Measurements from ENCODE around the gene POGLUT3. TPM values are rescaled to one million over a fixed set of nuclear protein-coding genes. Genes with fewer than 3 reads are reported as not detected.

Gene POGLUT3
- total and polyA plus RNA-seq, 4 donors = 23.4 to 49.0 (median 39.1) TPM

DNA sequence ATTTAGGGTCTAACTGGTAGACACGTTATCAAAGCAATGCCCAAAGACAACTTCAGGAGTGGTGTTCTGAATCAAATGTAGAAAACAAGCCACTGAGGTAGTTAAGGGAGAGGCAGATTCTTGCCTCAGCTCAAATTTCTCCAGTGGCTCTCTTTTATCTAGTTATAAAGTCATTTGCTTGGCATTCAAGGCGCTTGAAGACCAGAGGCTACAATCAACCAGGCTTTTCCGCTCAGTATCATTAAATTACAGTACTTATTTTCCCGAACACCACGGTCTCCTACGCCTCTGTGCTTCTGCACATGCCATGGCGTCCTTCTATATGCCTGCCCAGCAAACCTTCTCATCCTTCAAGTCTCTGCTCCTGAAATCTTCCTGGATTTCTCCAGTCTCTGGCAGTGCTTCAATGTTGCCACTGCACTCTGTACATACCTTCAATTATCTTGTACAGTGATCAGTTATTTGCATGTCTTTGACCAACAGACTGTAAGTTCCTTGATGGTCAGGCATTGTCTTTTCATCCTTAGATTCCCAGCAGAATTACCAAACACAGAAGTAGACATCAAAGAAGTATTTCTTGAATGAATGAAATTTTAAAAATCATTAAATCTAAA, 1.4 kb downstream of the POGLUT3 start:
- Histone ChIP-seq H3K27me3 (ENCODE audit: control insufficient read depth in 1 of 2, insufficient read depth in 2 of 2, low read length in 1 of 2) (no peaks in the 10 kb centered on the region), H3K4me1 (ENCODE audit: control insufficient read depth in 1 of 2, insufficient read depth in 2 of 2, low read length in 2 of 2) (peaks cover 0 to 2% of the 10 kb centered on the region in 2 donors), H3K36me3 (ENCODE audit: control insufficient read depth in 1 of 2, insufficient read depth in 2 of 2, low read length in 1 of 2) (no peaks in the 10 kb centered on the region), H3K9me3 (ENCODE audit: control insufficient read depth, low read length) (no peaks in the 10 kb centered on the region), H3K4me3 (ENCODE audit: low read length in 2 of 2) (no peak overlapping the region), H3K27ac (ENCODE audit: low read depth in 1 of 2, low read length in 2 of 2) (peak overlapping the region; percentile 90 to 93)
- ATAC-seq (ENCODE audit: low FRiP score) (no peak), DNase-seq (no peak)
- intact Hi-C loops (cut with DNase I) = loop anchor here (2.0 to 10.0 kb wide), 4 partner anchors 30 to 272 kb away; partner anchors contain the start of genes ATM (in 1 of the 2), C11orf65 (in 1 of the 2), EXPH5 (in 1 of the 2) and NPAT (in 1 of the 2)
- 69 to 78% methylated on average over 7 of the region's 7 CpGs for WGBS, 2 donors

DNA sequence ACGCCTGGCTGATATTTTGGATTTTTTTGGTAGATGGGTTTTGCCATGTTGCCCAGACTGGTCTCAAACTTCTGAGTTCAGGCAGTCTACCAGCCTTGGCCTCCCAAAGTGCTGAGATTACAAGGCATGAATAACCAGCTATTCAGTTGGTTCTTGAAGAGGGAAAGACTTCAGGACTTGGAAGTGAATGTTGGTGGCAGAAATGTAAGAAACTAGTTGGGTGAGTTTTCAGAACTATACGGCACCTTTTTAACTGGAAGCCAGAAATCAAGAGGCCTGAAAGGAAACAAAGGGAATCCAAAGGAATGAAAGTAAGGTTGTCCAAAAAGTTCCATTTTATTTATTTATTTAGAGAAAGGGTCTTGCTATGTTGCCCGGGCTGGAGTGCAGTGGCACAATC, 2.9 kb downstream of the POGLUT3 start:
- Histone ChIP-seq H3K27me3 (ENCODE audit: control insufficient read depth in 1 of 2, insufficient read depth in 2 of 2, low read length in 1 of 2) (no peaks in the 10 kb centered on the region), H3K27ac (ENCODE audit: low read depth in 1 of 2, low read length in 2 of 2) (no peak overlapping the region), H3K4me3 (ENCODE audit: low read length in 2 of 2) (no peak overlapping the region), H3K9me3 (ENCODE audit: control insufficient read depth, low read length) (no peaks in the 10 kb centered on the region), H3K36me3 (ENCODE audit: control insufficient read depth in 1 of 2, insufficient read depth in 2 of 2, low read length in 1 of 2) (no peaks in the 10 kb centered on the region), H3K4me1 (ENCODE audit: control insufficient read depth in 1 of 2, insufficient read depth in 2 of 2, low read length in 2 of 2) (no peaks in the 10 kb centered on the region)
- WGBS, 2 donors = 96% methylated on average over 3 of the region's 3 CpGs
- ATAC-seq (ENCODE audit: low FRiP score) = no peak
- intact Hi-C loops (cut with DNase I) = loop anchor here in 1 of 2 donors (5.0 to 10.0 kb wide), 3 partner anchors 97 to 271 kb away; partner anchors contain the start of genes ATM, EXPH5 and NPAT
- no peak for DNase-seq

DNA sequence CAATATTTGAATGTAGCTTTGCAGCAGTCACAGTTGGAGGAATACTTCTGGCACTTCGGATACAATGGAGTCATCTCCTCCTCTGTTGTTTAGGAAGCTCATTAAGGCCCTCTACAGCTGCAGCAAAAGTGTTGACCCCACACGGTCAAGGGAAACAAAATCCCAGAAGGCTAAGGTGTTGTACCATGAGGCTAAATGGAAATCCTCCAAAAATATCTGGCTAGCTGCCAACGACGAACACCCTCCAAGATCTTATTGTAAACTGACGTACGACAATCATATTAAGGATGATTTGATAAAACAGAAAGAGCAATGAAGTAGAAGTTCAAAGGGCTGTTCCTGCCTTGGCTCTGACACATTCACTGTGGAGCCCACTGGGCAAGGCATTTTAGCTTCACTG, 4.0 kb downstream of the POGLUT3 start:
- H3K36me3 ChIP-seq (ENCODE audit: control insufficient read depth in 1 of 2, insufficient read depth in 2 of 2, low read length in 1 of 2) = peaks cover 0 to 4% of the 10 kb centered on the region in 2 donors
- H3K9me3 ChIP-seq (ENCODE audit: control insufficient read depth, low read length) = no peaks in the 10 kb centered on the region
- no peaks in the 10 kb centered on the region for H3K27me3 ChIP-seq (ENCODE audit: control insufficient read depth in 1 of 2, insufficient read depth in 2 of 2, low read length in 1 of 2)
- no peaks in the 10 kb centered on the region for H3K4me1 ChIP-seq (ENCODE audit: control insufficient read depth in 1 of 2, insufficient read depth in 2 of 2, low read length in 2 of 2)
- no peak for DNase-seq
- ATAC-seq (ENCODE audit: low FRiP score) = no peak
- H3K4me3 ChIP-seq (ENCODE audit: low read length in 2 of 2) = no peak overlapping the region
- no peak overlapping the region for H3K27ac ChIP-seq (ENCODE audit: low read depth in 1 of 2, low read length in 2 of 2)
- intact Hi-C loops (cut with DNase I) = loop anchor here in 1 of 2 donors (10.0 kb wide), 1 partner anchor 269 kb away; the partner anchor contains the start of genes ATM and NPAT
- 48% methylated on average over 6 of the region's 6 CpGs for WGBS, 2 donors

DNA sequence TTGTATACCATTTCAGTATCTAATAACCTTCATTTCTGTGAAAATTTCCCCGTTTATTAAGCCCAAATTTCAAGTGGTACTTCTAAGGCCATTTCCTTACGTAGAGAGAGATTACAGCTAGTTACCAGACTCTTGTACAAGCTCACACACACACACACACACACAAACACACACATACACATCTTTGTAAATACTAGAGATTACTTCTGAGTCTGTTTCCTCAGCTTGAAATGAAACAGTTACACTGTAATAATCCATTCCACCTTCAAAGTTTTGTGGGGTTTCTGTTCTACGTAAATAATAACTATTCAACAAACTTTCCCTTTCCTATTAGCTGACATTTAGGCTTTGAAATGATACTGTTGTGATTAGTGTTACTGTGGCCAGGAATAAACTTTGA, 6.2 kb downstream of the POGLUT3 start:
- Histone ChIP-seq H3K4me1 (ENCODE audit: control insufficient read depth in 1 of 2, insufficient read depth in 2 of 2, low read length in 2 of 2) (no peaks in the 10 kb centered on the region), H3K36me3 (ENCODE audit: control insufficient read depth in 1 of 2, insufficient read depth in 2 of 2, low read length in 1 of 2) (peaks cover 2 to 6% of the 10 kb centered on the region in 2 donors), H3K4me3 (ENCODE audit: low read length in 2 of 2) (no peak overlapping the region), H3K27me3 (ENCODE audit: control insufficient read depth in 1 of 2, insufficient read depth in 2 of 2, low read length in 1 of 2) (no peaks in the 10 kb centered on the region), H3K27ac (ENCODE audit: low read depth in 1 of 2, low read length in 2 of 2) (no peak overlapping the region), H3K9me3 (ENCODE audit: control insufficient read depth, low read length) (no peaks in the 10 kb centered on the region)
- ATAC-seq (ENCODE audit: low FRiP score) (no peak), DNase-seq (no peak)
- 95 to 97% methylated on average over 3 of the region's 3 CpGs for WGBS, 2 donors
- intact Hi-C loops (cut with DNase I) = loop anchor here in 1 of 2 donors (10.0 kb wide), 1 partner anchor 267 kb away; the partner anchor contains the start of genes ATM and NPAT

DNA sequence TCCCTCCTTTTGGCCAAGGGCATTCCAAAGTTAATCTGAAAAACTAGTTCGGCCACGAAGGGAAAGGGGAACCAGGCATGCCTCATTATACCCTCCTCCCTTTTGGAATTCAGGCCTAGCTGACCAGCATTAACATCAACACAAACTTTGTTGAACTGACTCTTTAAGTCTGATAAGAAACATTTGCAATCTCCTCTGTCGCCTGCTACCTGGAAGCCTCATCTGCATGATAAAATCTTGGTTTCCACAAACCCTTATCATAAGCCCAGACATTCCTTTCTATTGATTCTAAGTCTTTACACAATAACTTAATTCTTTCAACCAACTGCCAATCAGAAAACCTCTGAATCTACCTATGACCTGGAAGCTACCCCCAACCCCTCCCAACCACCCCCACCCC, 11.4 kb downstream of the POGLUT3 start:
- no peaks in the 10 kb centered on the region for H3K27me3 ChIP-seq (ENCODE audit: control insufficient read depth in 1 of 2, insufficient read depth in 2 of 2, low read length in 1 of 2)
- no peaks in the 10 kb centered on the region for H3K4me1 ChIP-seq (ENCODE audit: control insufficient read depth in 1 of 2, insufficient read depth in 2 of 2, low read length in 2 of 2)
- no peak overlapping the region for H3K27ac ChIP-seq (ENCODE audit: low read depth in 1 of 2, low read length in 2 of 2)
- no peaks in the 10 kb centered on the region for H3K9me3 ChIP-seq (ENCODE audit: control insufficient read depth, low read length)
- WGBS, 2 donors = 94 to 96% methylated on average over 3 of the region's 3 CpGs
- ATAC-seq (ENCODE audit: low FRiP score) (no peak), DNase-seq (no peak)
- H3K36me3 ChIP-seq (ENCODE audit: control insufficient read depth in 1 of 2, insufficient read depth in 2 of 2, low read length in 1 of 2) = peaks cover 6 to 12% of the 10 kb centered on the region in 2 donors
- H3K4me3 ChIP-seq (ENCODE audit: low read length in 2 of 2) = no peak overlapping the region
- intact Hi-C loops (cut with DNase I) = no loop called here

DNA sequence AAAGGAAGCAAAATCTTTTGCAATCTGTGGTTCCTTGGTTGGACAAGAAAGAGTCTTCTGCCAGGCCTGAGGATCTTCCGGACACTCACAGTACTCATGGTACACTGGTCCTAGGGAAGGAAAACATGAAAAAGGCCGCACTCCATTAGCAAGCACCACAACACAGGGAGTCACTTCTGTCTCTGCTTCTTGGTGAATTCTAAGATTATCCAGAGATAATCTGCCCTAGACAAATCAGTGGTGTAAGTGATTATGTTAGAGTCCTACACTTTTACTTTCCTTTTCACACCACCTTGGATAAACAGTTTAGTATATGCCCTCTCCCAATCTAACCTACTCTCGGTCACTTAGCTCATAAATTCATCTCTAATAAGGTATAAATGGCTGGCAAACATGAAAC, 11.9 kb downstream of the POGLUT3 start:
- 96 to 99% methylated on average over 3 of the region's 3 CpGs for WGBS, 2 donors
- H3K36me3 ChIP-seq (ENCODE audit: control insufficient read depth in 1 of 2, insufficient read depth in 2 of 2, low read length in 1 of 2) = peaks cover 6 to 12% of the 10 kb centered on the region in 2 donors
- ATAC-seq (ENCODE audit: low FRiP score) = no peak

DNA sequence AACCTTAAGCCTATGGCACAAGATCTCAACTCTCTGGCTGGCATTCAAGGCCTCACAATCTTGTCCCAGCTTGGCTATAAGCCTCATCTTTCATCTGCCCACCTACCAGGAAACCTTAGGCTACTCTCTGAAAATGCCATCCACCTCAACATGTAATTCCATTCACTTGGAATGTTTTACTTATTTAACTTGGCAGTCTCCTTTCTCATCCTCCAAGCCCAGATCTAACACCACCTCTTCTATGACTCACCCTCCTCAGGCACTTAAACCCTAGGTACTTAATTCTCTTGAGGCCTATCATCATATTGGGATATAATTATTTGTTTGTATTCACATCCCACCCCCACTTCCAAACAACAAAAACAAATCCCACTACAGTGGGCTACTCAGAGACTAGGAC, 15.0 kb downstream of the POGLUT3 start:
- intact Hi-C loops (cut with DNase I) = no loop called here
- Histone ChIP-seq H3K36me3 (ENCODE audit: control insufficient read depth in 1 of 2, insufficient read depth in 2 of 2, low read length in 1 of 2) (peaks cover 4 to 10% of the 10 kb centered on the region in 2 donors), H3K4me3 (ENCODE audit: low read length in 2 of 2) (no peak overlapping the region), H3K4me1 (ENCODE audit: control insufficient read depth in 1 of 2, insufficient read depth in 2 of 2, low read length in 2 of 2) (no peaks in the 10 kb centered on the region), H3K27me3 (ENCODE audit: control insufficient read depth in 1 of 2, insufficient read depth in 2 of 2, low read length in 1 of 2) (no peaks in the 10 kb centered on the region), H3K9me3 (ENCODE audit: control insufficient read depth, low read length) (no peaks in the 10 kb centered on the region), H3K27ac (ENCODE audit: low read depth in 1 of 2, low read length in 2 of 2) (no peak overlapping the region)
- DNase-seq (no peak), ATAC-seq (ENCODE audit: low FRiP score) (no peak)

More for the DNA sequence above, 11.9 kb downstream of the POGLUT3 start:
- H3K4me3 ChIP-seq (ENCODE audit: low read length in 2 of 2) = no peak overlapping the region
- no peaks in the 10 kb centered on the region for H3K4me1 ChIP-seq (ENCODE audit: control insufficient read depth in 1 of 2, insufficient read depth in 2 of 2, low read length in 2 of 2)
- H3K27me3 ChIP-seq (ENCODE audit: control insufficient read depth in 1 of 2, insufficient read depth in 2 of 2, low read length in 1 of 2) = no peaks in the 10 kb centered on the region
- H3K27ac ChIP-seq (ENCODE audit: low read depth in 1 of 2, low read length in 2 of 2) = no peak overlapping the region
- no peaks in the 10 kb centered on the region for H3K9me3 ChIP-seq (ENCODE audit: control insufficient read depth, low read length)
- intact Hi-C loops (cut with DNase I) = no loop called here
- no peak for DNase-seq

DNA sequence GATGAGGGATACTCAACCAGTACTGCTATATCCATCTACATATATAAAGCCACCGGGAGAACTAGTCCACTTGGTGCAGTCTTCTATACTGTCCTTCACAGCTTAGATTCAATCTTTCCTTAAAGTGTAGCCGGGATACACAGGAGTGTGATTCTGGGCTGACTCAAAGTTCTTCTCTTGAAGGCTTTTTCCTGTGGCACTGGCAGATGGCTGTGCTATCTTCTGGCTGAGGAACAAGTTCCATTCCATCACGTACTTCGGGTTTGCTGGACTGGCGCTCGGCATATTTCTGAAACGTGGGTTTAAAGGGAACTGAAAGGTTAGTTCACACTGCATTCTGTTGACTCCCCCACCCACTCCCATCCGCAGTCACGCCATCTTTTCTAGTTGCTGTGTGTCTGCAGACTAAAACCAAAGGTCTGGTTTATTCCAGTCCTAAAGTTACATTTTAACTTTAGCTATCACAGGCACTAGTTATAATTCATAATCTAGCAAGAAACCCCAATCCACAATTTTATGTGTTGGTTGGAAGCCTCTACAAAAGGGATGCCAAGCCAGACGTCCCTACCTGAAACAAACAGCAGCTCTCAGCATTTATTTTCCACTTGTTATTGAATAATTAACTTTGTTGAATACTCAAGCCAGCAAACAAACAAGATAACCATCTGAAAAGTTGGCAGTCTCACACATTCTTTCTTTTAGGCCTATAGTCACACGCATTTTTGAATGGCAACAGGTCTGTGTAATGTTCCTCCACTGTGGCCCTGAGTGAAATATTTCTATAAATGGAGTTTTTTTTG, 23.3 kb downstream of the POGLUT3 start:
- no peaks in the 10 kb centered on the region for H3K27me3 ChIP-seq (ENCODE audit: control insufficient read depth in 1 of 2, insufficient read depth in 2 of 2, low read length in 1 of 2)
- H3K4me1 ChIP-seq (ENCODE audit: control insufficient read depth in 1 of 2, insufficient read depth in 2 of 2, low read length in 2 of 2) = no peaks in the 10 kb centered on the region
- peaks cover 2% of the 10 kb centered on the region in 2 donors for H3K36me3 ChIP-seq (ENCODE audit: control insufficient read depth in 1 of 2, insufficient read depth in 2 of 2, low read length in 1 of 2)
- H3K4me3 ChIP-seq (ENCODE audit: low read length in 2 of 2) = no peak overlapping the region
- no peak for DNase-seq
- no peak overlapping the region for H3K27ac ChIP-seq (ENCODE audit: low read depth in 1 of 2, low read length in 2 of 2)
- intact Hi-C loops (cut with DNase I) = no loop called here
- no peaks in the 10 kb centered on the region for H3K9me3 ChIP-seq (ENCODE audit: control insufficient read depth, low read length)
- no peak for ATAC-seq (ENCODE audit: low FRiP score)
- WGBS, 2 donors = 80 to 81% methylated on average over 11 of the region's 11 CpGs
